HepG2 (cell line): ENCODE data around the gene ARAP3.

Source experiments
- EP300 ChIP-seq, 3 experiments: sonication (generic) in 1 of 3; formaldehyde crosslinking in 1 of 3; IDR thresholded peaks; 2 replicates each; pipeline versions ENCODE4 v1.5.1 to v1.6.1; 2011 to 2020; ENCODE audit warnings: low read depth in 2 of 3, low read length in 2 of 3, borderline replicate concordance in 1 of 3, improper control_type of control experiment in 1 of 3, mild to moderate bottlenecking in 1 of 3, missing genetic modification reagents in 1 of 3, moderate library complexity in 1 of 3
- MXI1 ChIP-seq: IDR thresholded peaks from 3 replicates; pipeline ENCODE4 v1.6.1; 2012; ENCODE audit warnings: low read depth, low read length, inconsistent platforms, borderline replicate concordance
- TEAD2 ChIP-seq: sonication (generic); formaldehyde crosslinking; IDR thresholded peaks from 2 replicates; pipeline ENCODE4 v1.9.0; 2021; ENCODE audit warnings: missing genetic modification reagents
- TF ChIP-seq, protein P1 (sequence below): IDR thresholded peaks from 2 replicates; pipeline ENCODE4 v1.4.0; 2020; ENCODE audit warnings: mild to moderate bottlenecking, missing genetic modification reagents
- TF ChIP-seq, protein P2 (sequence below): sonication (generic); formaldehyde crosslinking; IDR thresholded peaks from 2 replicates; pipeline ENCODE4 v1.5.0; 2020; ENCODE audit warnings: mild to moderate bottlenecking, missing genetic modification reagents, moderate library complexity

DNA sequence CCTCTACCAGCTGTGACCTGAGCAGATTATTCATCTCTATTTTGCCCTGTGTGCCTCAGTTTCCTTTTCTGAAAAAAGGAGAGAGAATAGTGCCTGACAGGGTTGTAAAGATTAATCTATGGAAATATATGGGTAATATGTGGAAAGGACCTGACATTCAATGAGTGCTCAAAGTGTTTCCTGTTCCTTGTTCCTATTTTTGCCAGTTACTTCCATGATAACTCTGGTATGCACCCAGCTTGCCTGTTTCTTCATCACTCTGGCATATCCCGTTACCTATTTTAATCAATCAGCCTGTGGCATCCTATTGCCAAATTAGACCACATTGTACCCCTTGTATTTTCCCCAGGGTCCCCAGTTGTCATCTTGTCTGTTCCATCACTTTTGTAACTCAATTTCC lies 3.6 kb upstream of the ARAP3 start:
- TF ChIP-seq, protein P1, sequence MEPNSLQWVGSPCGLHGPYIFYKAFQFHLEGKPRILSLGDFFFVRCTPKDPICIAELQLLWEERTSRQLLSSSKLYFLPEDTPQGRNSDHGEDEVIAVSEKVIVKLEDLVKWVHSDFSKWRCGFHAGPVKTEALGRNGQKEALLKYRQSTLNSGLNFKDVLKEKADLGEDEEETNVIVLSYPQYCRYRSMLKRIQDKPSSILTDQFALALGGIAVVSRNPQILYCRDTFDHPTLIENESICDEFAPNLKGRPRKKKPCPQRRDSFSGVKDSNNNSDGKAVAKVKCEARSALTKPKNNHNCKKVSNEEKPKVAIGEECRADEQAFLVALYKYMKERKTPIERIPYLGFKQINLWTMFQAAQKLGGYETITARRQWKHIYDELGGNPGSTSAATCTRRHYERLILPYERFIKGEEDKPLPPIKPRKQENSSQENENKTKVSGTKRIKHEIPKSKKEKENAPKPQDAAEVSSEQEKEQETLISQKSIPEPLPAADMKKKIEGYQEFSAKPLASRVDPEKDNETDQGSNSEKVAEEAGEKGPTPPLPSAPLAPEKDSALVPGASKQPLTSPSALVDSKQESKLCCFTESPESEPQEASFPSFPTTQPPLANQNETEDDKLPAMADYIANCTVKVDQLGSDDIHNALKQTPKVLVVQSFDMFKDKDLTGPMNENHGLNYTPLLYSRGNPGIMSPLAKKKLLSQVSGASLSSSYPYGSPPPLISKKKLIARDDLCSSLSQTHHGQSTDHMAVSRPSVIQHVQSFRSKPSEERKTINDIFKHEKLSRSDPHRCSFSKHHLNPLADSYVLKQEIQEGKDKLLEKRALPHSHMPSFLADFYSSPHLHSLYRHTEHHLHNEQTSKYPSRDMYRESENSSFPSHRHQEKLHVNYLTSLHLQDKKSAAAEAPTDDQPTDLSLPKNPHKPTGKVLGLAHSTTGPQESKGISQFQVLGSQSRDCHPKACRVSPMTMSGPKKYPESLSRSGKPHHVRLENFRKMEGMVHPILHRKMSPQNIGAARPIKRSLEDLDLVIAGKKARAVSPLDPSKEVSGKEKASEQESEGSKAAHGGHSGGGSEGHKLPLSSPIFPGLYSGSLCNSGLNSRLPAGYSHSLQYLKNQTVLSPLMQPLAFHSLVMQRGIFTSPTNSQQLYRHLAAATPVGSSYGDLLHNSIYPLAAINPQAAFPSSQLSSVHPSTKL (CRISPR knock-in tag), result no peak
- TF ChIP-seq TEAD2 (CRISPR knock-in tag) (no peak), MXI1 (no peak), EP300 (IDR thresholded peaks at IDR 0.05; ENCODE audit: low read depth in 2 of 2, low read length in 2 of 2) (no peak), EP300 (CRISPR knock-in tag; IDR thresholded peaks at IDR 0.05; ENCODE audit: borderline replicate concordance) (no peak)
- TF ChIP-seq, protein P2, sequence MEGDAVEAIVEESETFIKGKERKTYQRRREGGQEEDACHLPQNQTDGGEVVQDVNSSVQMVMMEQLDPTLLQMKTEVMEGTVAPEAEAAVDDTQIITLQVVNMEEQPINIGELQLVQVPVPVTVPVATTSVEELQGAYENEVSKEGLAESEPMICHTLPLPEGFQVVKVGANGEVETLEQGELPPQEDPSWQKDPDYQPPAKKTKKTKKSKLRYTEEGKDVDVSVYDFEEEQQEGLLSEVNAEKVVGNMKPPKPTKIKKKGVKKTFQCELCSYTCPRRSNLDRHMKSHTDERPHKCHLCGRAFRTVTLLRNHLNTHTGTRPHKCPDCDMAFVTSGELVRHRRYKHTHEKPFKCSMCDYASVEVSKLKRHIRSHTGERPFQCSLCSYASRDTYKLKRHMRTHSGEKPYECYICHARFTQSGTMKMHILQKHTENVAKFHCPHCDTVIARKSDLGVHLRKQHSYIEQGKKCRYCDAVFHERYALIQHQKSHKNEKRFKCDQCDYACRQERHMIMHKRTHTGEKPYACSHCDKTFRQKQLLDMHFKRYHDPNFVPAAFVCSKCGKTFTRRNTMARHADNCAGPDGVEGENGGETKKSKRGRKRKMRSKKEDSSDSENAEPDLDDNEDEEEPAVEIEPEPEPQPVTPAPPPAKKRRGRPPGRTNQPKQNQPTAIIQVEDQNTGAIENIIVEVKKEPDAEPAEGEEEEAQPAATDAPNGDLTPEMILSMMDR (CRISPR knock-in tag), result no peak
